Lower leg skin (tissue), 4 donors: Measurements from ENCODE around the gene CAPN15. TPM values are rescaled to one million over a fixed set of nuclear protein-coding genes. Genes with fewer than 3 reads are reported as not detected.

Experiments used
- DNase-seq, 2 donors: peaks; one replicate each; pipeline ENCODE4 v3.0.0-alpha.2; 2019; ENCODE audit warnings: low spot score in 2 of 2
- H3K4me3 ChIP-seq: fragments of 200-600 bp; sonication (generic); 2 replicates; pipeline ENCODE4 v1.5.1; 2017; ENCODE audit warnings: mild to moderate bottlenecking, low read depth; ENCODE audit not compliant: poor library complexity, severe bottlenecking
- CTCF ChIP-seq, 3 donors: fragments of 450-650 bp; IDR thresholded peaks; one replicate each; pipeline ENCODE4 v1.5.1; 2016; ENCODE audit warnings: antibody characterized with exemption in 3 of 3, mild to moderate bottlenecking in 3 of 3, moderate library complexity in 2 of 3
- POLR2A ChIP-seq, 2 donors: fragments of 450-650 bp; IDR thresholded peaks; one replicate each; pipeline ENCODE4 v1.6.1; 2016 to 2017; ENCODE audit warnings: antibody characterized with exemption in 2 of 2, mild to moderate bottlenecking in 1 of 2, moderate library complexity in 1 of 2
- WGBS, 2 donors: methylation state at CpG; one replicate each; pipeline ENCODE4 v1.1.5; 2018; 5-methylcytosine and 5-hydroxymethylcytosine counted together
- intact Hi-C: fragments of 100-400 bp; cut with DNase I; formaldehyde crosslinking; loops from one replicate; pipeline ENCODE4 v1.15.0; 2023; ENCODE audit warnings: low total_unique reads
- total RNA-seq, 4 donors: library from RNA; depleted of rRNA; stranded (reverse); fragments of >200 nt; gene quantifications; one replicate each; pipeline ENCODE4 v1.1.0, GENCODE V29; 2016

Gene CAPN15
- total RNA-seq, 4 donors from 2014 or later = 80.8 to 95.5 (median 84.6) TPM

- DNase-seq = no peak
- H3K4me3 ChIP-seq = no peak overlapping the region
Measured at GRCh38 chr16:534135-534534, 6.6 kb downstream of the CAPN15 start.

GRCh38 chr16:534856-535445 lies 7.4 kb downstream of the CAPN15 start:
- 77 to 85% methylated on average over 21 to 27 of the region's 27 CpGs for WGBS, 2 donors
- intact Hi-C loops = no loop called here
- no peak overlapping the region for H3K4me3 ChIP-seq
- TF ChIP-seq POLR2A (IDR thresholded peaks at IDR 0.05) = no peak
- no peak for TF ChIP-seq CTCF (IDR thresholded peaks at IDR 0.05)
- no peak for DNase-seq

More at GRCh38 chr16:534135-534534, 6.6 kb downstream of the CAPN15 start:
- TF ChIP-seq POLR2A (IDR thresholded peaks at IDR 0.05) (no peak), CTCF (IDR thresholded peaks at IDR 0.05) (no peak)
- intact Hi-C loops = no loop called here
- WGBS, 2 donors = 83 to 90% methylated on average over 9 to 18 of the region's 21 CpGs

GRCh38 chr16:535446-536405 lies 8.2 kb downstream of the CAPN15 start:
- intact Hi-C loops = no loop called here
- DNase-seq = peak in 1 of 2 donors; percentile 51
- no peak for TF ChIP-seq CTCF (IDR thresholded peaks at IDR 0.05)
- TF ChIP-seq POLR2A (IDR thresholded peaks at IDR 0.05) = no peak
- WGBS, 2 donors = 60% methylated on average over 17 to 25 of the region's 39 CpGs
- no peak overlapping the region for H3K4me3 ChIP-seq

- WGBS, 2 donors = 76 to 80% methylated on average over 9 to 16 of the region's 17 CpGs
- TF ChIP-seq CTCF (IDR thresholded peaks at IDR 0.05) (no peak), POLR2A (IDR thresholded peaks at IDR 0.05) (no peak)
- no peak for DNase-seq
- intact Hi-C loops = no loop called here
- no peak overlapping the region for H3K4me3 ChIP-seq
Measured at GRCh38 chr16:536746-537145, 9.2 kb downstream of the CAPN15 start.

- no peak overlapping the region for H3K4me3 ChIP-seq
- intact Hi-C loops = no loop called here
- DNase-seq = no peak
- 89 to 93% methylated on average over 51 to 60 of the region's 60 CpGs for WGBS, 2 donors
- no peak for TF ChIP-seq CTCF (IDR thresholded peaks at IDR 0.05)
- TF ChIP-seq POLR2A (IDR thresholded peaks at IDR 0.05) = no peak
Measured at GRCh38 chr16:537415-538335, 10.2 kb downstream of the CAPN15 start.
